PC-9 (cell line): Measurements from ENCODE around the gene ZFP57. TPM values are rescaled to one million over a fixed set of nuclear protein-coding genes. Genes with fewer than 3 reads are reported as not detected.
A peak's percentile ranks its signal among the peaks of the same experiment; 100 is the strongest.

ENCODE experiments used
- BruUV-seq: library from RNA; stranded (reverse); fragments of 400-500 nt; replicated peaks from 2 replicates; lab custom pipeline; 2021; lab: Mats Ljungman, UMichigan
- CTCF ChIA-PET: fragments of 300-600 bp; sonication (Branson Sonifier 250); formaldehyde crosslinking; loops from one replicate; lab custom pipeline; 2022; ENCODE audit warnings: antibody characterized with exemption; lab: Charles Lee
- POLR2A ChIA-PET: fragments of 300-600 bp; sonication (Branson Sonifier 250); formaldehyde crosslinking; loops from one replicate; lab custom pipeline; 2022; ENCODE audit warnings: antibody characterized with exemption; ENCODE audit not compliant: unreplicated experiment; lab: Charles Lee
- DNase-seq, 2 experiments: peaks; one replicate each; pipeline versions ENCODE4 v3.0.0 to v3.0.0-alpha.2; 2015 to 2022; ENCODE audit warnings: mixed read lengths in 1 of 2
- H2AFZ ChIP-seq: fragments of 200-600 bp; sonication (generic); 2 replicates; pipeline ENCODE4 v1.8.1; 2017; ENCODE audit warnings: antibody characterized with exemption
- H3F3A ChIP-seq: fragments of 200-600 bp; sonication (generic); 2 replicates; pipeline ENCODE4 v1.8.1; 2017; ENCODE audit warnings: antibody characterized with exemption, mild to moderate bottlenecking, low read depth; ENCODE audit not compliant: insufficient read depth
- H3K27ac ChIP-seq: fragments of 200-600 bp; sonication (generic); 2 replicates; pipeline ENCODE4 v1.6.1; 2016; ENCODE audit warnings: mixed run types
- H3K27me3 ChIP-seq: fragments of 200-600 bp; sonication (generic); 2 replicates; pipeline ENCODE4 v1.6.1; 2016; ENCODE audit warnings: low read depth, mixed run types; ENCODE audit not compliant: insufficient read depth
- H3K36me3 ChIP-seq: fragments of 200-600 bp; sonication (generic); 2 replicates; pipeline ENCODE4 v1.6.1; 2016; ENCODE audit warnings: low read depth, mixed run types
- H3K4me1 ChIP-seq: fragments of 200-600 bp; sonication (generic); replicated peaks from 2 replicates; pipeline ENCODE4 v1.6.1; 2016; ENCODE audit warnings: mixed run types; ENCODE audit not compliant: insufficient read depth
- H3K4me2 ChIP-seq: fragments of 200-600 bp; sonication (generic); 2 replicates; pipeline ENCODE4 v1.6.1; 2017; ENCODE audit warnings: mixed run types
- H3K4me3 ChIP-seq: fragments of 200-600 bp; sonication (generic); 2 replicates; pipeline ENCODE4 v1.6.1; 2016; ENCODE audit warnings: mixed run types
- H3K79me2 ChIP-seq: fragments of 200-600 bp; sonication (generic); 2 replicates; pipeline ENCODE4 v1.6.1; 2017; ENCODE audit warnings: low read depth, mixed run types
- H3K9me2 ChIP-seq: fragments of 200-600 bp; sonication (generic); 2 replicates; pipeline ENCODE4 v1.8.1; 2017; ENCODE audit warnings: mild to moderate bottlenecking; ENCODE audit not compliant: insufficient read depth
- H3K9me3 ChIP-seq: fragments of 200-600 bp; sonication (generic); 2 replicates; pipeline ENCODE4 v1.8.1; 2016; ENCODE audit warnings: low read depth; ENCODE audit not compliant: insufficient read depth
- H4K20me1 ChIP-seq: fragments of 200-600 bp; sonication (generic); 2 replicates; pipeline ENCODE4 v1.8.1; 2017; ENCODE audit not compliant: insufficient read depth
- EZH2 ChIP-seq: fragments of 200-600 bp; sonication (generic); IDR thresholded peaks from 2 replicates; pipeline ENCODE4 v1.8.0; 2017; ENCODE audit warnings: antibody characterized with exemption, low read depth
- intact Hi-C: fragments of 100-400 bp; cut with micrococcal nuclease; formaldehyde crosslinking; loops from one replicate; pipeline ENCODE4 v1.10.0; 2022; ENCODE audit not compliant: unreplicated experiment
- total RNA-seq: library from RNA; stranded (reverse); gene quantifications from 2 replicates; pipeline ENCODE4 v1.2.3, GENCODE V29; 2021
- TF ChIP-seq, protein P1 (sequence below): fragments of 200-600 bp; sonication (generic); conservative IDR thresholded peaks from 2 replicates; pipeline ENCODE4 v1.6.1; 2017; ENCODE audit warnings: mixed run types, antibody characterized with exemption, mild to moderate bottlenecking, moderate library complexity

Gene ZFP57
- total RNA-seq, 1 experiment from 2014 or later, result 1.1 TPM

DNA sequence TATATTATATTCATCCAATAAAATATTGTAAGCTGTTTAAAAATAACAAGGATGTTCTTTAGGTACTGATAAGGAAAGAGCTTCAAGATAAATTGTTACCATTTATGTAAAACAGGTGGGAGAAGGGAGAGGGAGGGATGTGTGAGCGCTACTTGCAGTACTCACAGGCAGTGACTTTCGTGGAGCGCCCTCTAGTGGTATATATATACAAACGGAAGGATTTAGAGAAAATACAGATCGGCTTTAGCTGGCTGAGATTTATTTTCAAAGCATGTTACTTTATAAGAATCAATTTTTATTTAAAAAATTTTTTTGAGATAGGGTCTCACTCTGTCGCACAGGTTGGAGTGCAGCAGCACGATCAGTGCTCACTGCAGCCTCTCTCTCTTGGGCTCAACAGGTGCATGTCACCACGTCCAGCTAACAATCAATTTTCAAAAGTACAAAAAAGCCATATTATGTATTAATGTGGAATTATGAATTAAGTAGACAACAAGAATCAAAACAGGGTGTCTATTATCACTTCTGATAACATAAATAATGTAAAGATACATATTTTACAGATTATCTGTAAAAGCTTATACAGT is 27.4 kb downstream of the ZFP57 start:
- no peaks in the 10 kb centered on the region for H3K27me3 ChIP-seq
- no peaks in the 10 kb centered on the region for H3K79me2 ChIP-seq
- H3K9me3 ChIP-seq, result no peaks in the 10 kb centered on the region
- no peak overlapping the region for H3K4me3 ChIP-seq
- no TSS peak for BruUV-seq
- POLR2A ChIA-PET, result interaction anchor here (0.7 kb wide), 1 partner anchor 1756 kb away, joined by 5 read pairs; no protein-coding TSS in a partner anchor
- peaks cover 4% of the 10 kb centered on the region; the same call in 1 of the 2 replicates for H3F3A ChIP-seq
- H3K27ac ChIP-seq, result no peak overlapping the region
- CTCF ChIA-PET, result interaction anchor here (0.5 to 3.3 kb wide), 19 partner anchors 9 to 643 kb away, joined by 3 to 39 read pairs (median 4); partner anchors contain the start of gene GABBR1
- peak in 1 of 2 experiments; percentile 46 for DNase-seq
- H3K36me3 ChIP-seq, result no peaks in the 10 kb centered on the region
- no peaks in the 10 kb centered on the region for H4K20me1 ChIP-seq
- peaks cover 3% of the 10 kb centered on the region; the same call in 1 of the 2 replicates for H3K4me1 ChIP-seq
- no peaks in the 10 kb centered on the region for H3K9me2 ChIP-seq
- H2AFZ ChIP-seq, result no peak overlapping the region
- no peak overlapping the region for H3K4me2 ChIP-seq
- intact Hi-C loops, result no loop called here
- TF ChIP-seq, protein P1, sequence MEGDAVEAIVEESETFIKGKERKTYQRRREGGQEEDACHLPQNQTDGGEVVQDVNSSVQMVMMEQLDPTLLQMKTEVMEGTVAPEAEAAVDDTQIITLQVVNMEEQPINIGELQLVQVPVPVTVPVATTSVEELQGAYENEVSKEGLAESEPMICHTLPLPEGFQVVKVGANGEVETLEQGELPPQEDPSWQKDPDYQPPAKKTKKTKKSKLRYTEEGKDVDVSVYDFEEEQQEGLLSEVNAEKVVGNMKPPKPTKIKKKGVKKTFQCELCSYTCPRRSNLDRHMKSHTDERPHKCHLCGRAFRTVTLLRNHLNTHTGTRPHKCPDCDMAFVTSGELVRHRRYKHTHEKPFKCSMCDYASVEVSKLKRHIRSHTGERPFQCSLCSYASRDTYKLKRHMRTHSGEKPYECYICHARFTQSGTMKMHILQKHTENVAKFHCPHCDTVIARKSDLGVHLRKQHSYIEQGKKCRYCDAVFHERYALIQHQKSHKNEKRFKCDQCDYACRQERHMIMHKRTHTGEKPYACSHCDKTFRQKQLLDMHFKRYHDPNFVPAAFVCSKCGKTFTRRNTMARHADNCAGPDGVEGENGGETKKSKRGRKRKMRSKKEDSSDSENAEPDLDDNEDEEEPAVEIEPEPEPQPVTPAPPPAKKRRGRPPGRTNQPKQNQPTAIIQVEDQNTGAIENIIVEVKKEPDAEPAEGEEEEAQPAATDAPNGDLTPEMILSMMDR, result peak; percentile 87
- TF ChIP-seq EZH2, result no peak

DNA sequence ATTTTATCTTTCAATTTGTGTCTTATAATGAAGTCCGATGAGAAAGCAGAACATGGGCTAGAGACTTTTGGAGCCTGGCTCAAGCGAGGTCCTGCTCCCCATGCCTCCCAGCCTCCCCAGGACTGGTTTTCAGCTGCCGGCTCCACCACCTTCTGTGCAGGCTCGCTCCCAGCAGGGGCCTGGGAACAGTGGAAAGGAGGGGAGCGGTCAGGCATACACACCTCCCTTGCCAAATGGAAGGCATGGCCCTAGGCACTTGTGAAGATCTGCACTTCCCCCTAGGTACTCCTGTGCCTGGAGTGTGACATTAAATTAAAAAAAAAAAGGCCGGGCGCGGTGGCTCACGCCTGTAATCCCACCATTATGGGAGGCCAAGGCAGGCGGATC is 28.8 kb downstream of the ZFP57 start:
- no TSS peak for BruUV-seq
- DNase-seq, result no peak
- intact Hi-C loops, result no loop called here
- Histone ChIP-seq H3K27me3 (no peaks in the 10 kb centered on the region), H3K4me1 (peaks cover 3% of the 10 kb centered on the region; the same call in 1 of the 2 replicates), H3K9me2 (no peaks in the 10 kb centered on the region), H3K9me3 (no peaks in the 10 kb centered on the region), H3K4me3 (no peak overlapping the region), H3F3A (peaks cover 4% of the 10 kb centered on the region; the same call in 1 of the 2 replicates), H3K4me2 (no peak overlapping the region), H3K27ac (no peak overlapping the region), H4K20me1 (no peaks in the 10 kb centered on the region), H3K79me2 (no peaks in the 10 kb centered on the region), H3K36me3 (no peaks in the 10 kb centered on the region), H2AFZ (no peak overlapping the region)
- POLR2A ChIA-PET, result no interaction called here
- CTCF ChIA-PET, result interaction anchor here (0.6 to 3.3 kb wide), 6 partner anchors 10 to 145 kb away, joined by 3 to 39 read pairs (median 14); partner anchors contain the start of gene GABBR1
- TF ChIP-seq EZH2, result no peak
- TF ChIP-seq, protein P1, result no peak

- Histone ChIP-seq H3K9me3 (no peaks in the 10 kb centered on the region), H3F3A (peaks cover 4% of the 10 kb centered on the region; the same call in 1 of the 2 replicates), H2AFZ (no peak overlapping the region), H3K27me3 (no peaks in the 10 kb centered on the region), H3K4me2 (no peak overlapping the region), H3K79me2 (no peaks in the 10 kb centered on the region), H4K20me1 (no peaks in the 10 kb centered on the region), H3K4me1 (peaks cover 3% of the 10 kb centered on the region; the same call in 1 of the 2 replicates), H3K4me3 (no peak overlapping the region), H3K36me3 (no peaks in the 10 kb centered on the region), H3K9me2 (no peaks in the 10 kb centered on the region), H3K27ac (no peak overlapping the region)
- ChIA-PET CTCF (interaction anchor here (0.7 to 3.3 kb wide), 5 partner anchors 10 to 146 kb away, joined by 3 to 22 read pairs (median 10); no protein-coding TSS in a partner anchor), POLR2A (interaction anchor here (0.6 kb wide), 1 partner anchor 209 kb away, joined by 3 read pairs; no protein-coding TSS in a partner anchor)
- no TSS peak for BruUV-seq
- intact Hi-C loops, result loop anchor here (1.0 to 2.0 kb wide), 2 partner anchors 101 to 519 kb away; no protein-coding TSS in a partner anchor
- no peak for DNase-seq
- TF ChIP-seq EZH2, result no peak
- TF ChIP-seq, protein P1, result peak; percentile 76
These were observed 29.3 kb downstream of the ZFP57 start for GRCh38 chr6:29651413-29652197.
